ENCODE measurements around the gene PSMD9.

GRCh38 chr12:121899590-121899989, 11.0 kb downstream of the PSMD9 start:
- no peak for TF ChIP-seq YY1 (IDR thresholded peaks at IDR 0.05; ENCODE audit: insufficient read depth, insufficient read length)
- TF ChIP-seq ZNF274 (IDR thresholded peaks at IDR 0.05; ENCODE audit: low read depth, low read length), result no peak
- no peak for TF ChIP-seq SUZ12 (IDR thresholded peaks at IDR 0.05; ENCODE audit: extremely low read depth, insufficient read depth, insufficient read length)

All from NT2/D1 (cell line).